CD4-positive, alpha-beta T cell (primary cell): ENCODE results near the gene PYHIN1. TPM values are rescaled to one million over a fixed set of nuclear protein-coding genes. Genes with fewer than 3 reads are reported as not detected.

Experiments used
- ATAC-seq: fragments of 200-7000 bp; cut with Tn5 transposase; one replicate; pipeline ENCODE4 v1.10.0; 2022; ENCODE audit warnings: mild to moderate bottlenecking; ENCODE audit not compliant: poor library complexity
- CTCF ChIA-PET: fragments of 350-600 bp; sonication (Branson Sonifier 250); formaldehyde crosslinking; loops from one replicate; lab custom pipeline; 2021; ENCODE audit warnings: antibody characterized with exemption, inconsistent platforms; lab: Charles Lee
- POLR2A ChIA-PET: fragments of 350-600 bp; sonication (Branson Sonifier 250); formaldehyde crosslinking; loops from one replicate; lab custom pipeline; 2021; ENCODE audit warnings: antibody characterized with exemption, inconsistent platforms; lab: Charles Lee
- DNase-seq, 14 experiments: peaks; one replicate each; pipeline ENCODE4 v3.0.0-alpha.2; 2013 to 2020; ENCODE audit warnings: mixed read lengths in 2 of 14
- H3K27ac ChIP-seq, 2 donors: one replicate each; pipeline versions ENCODE4 v1.5.1 to v1.7.0; 2013; ENCODE audit warnings: low read length in 2 of 2, low read depth in 1 of 2, mild to moderate bottlenecking in 1 of 2
- H3K27me3 ChIP-seq, 2 experiments: 1 replicate in 1 of 2; 2 replicates in 1 of 2; pipeline versions ENCODE4 v1.6.1 to v1.7.0; 2013; ENCODE audit warnings: low read length in 2 of 2, control low read depth in 1 of 2, mild to moderate bottlenecking in 1 of 2, moderate library complexity in 1 of 2; ENCODE audit not compliant: insufficient read depth in 2 of 2, control insufficient read depth in 1 of 2
- H3K36me3 ChIP-seq: one replicate; pipeline ENCODE4 v1.6.1; 2013; ENCODE audit warnings: low read length, control low read depth; ENCODE audit not compliant: insufficient read depth
- H3K4me1 ChIP-seq: one replicate; pipeline ENCODE4 v1.6.1; 2013; ENCODE audit warnings: low read length, control low read depth; ENCODE audit not compliant: insufficient read depth
- H3K4me3 ChIP-seq: one replicate; pipeline ENCODE4 v1.5.1; 2013; ENCODE audit warnings: mild to moderate bottlenecking, low read length, moderate library complexity
- H3K9me3 ChIP-seq, 2 experiments: 1 replicate in 1 of 2; 2 replicates in 1 of 2; pipeline versions ENCODE4 v1.6.1 to v1.7.0; 2013; ENCODE audit warnings: low read length in 2 of 2, mild to moderate bottlenecking in 2 of 2, control low read depth in 1 of 2, moderate library complexity in 1 of 2; ENCODE audit not compliant: control insufficient read depth in 1 of 2, insufficient read depth in 1 of 2
- H3K27ac Mint-ChIP-seq: one replicate; pipeline ENCODE4 v1.8.0; 2020; ENCODE audit warnings: mixed read lengths
- H3K27me3 Mint-ChIP-seq: one replicate; pipeline ENCODE4 v1.8.0; 2021; ENCODE audit warnings: mixed read lengths
- H3K36me3 Mint-ChIP-seq: one replicate; pipeline ENCODE4 v1.8.0; 2021; ENCODE audit warnings: low read depth, mixed read lengths
- H3K4me1 Mint-ChIP-seq: one replicate; pipeline ENCODE4 v1.8.0; 2021; ENCODE audit warnings: low read depth, mixed read lengths
- H3K4me3 Mint-ChIP-seq: one replicate; pipeline ENCODE4 v1.8.0; 2020; ENCODE audit warnings: mild to moderate bottlenecking, mixed read lengths
- H3K9me3 Mint-ChIP-seq: one replicate; pipeline ENCODE4 v1.8.0; 2020; ENCODE audit warnings: mixed read lengths
- intact Hi-C, 2 experiments: fragments of 100-400 bp; cut with DNase I in 1 of 2; cut with micrococcal nuclease in 1 of 2; formaldehyde crosslinking; loops; one replicate each; pipeline versions ENCODE4 v1.15.1 to v1.9.0; 2023 to 2025; cut with DNase I, micrococcal nuclease
- total RNA-seq, 174 experiments: library from RNA in 2 of 174; stranded (reverse) in 2 of 174; gene quantifications; one replicate each; pipeline ENCODE4 v1.2.3 and lab custom pipeline; 2021 to 2026
- TF ChIP-seq, protein P1 (sequence below): fragments of 200-600 bp; IDR thresholded peaks from one replicate; pipeline ENCODE4 v1.8.0; 2022; ENCODE audit warnings: antibody characterized with exemption, mild to moderate bottlenecking

PYHIN1 gene
- total RNA-seq, 2 experiments from 2014 or later: 15.2 to 16.2 TPM

DNA sequence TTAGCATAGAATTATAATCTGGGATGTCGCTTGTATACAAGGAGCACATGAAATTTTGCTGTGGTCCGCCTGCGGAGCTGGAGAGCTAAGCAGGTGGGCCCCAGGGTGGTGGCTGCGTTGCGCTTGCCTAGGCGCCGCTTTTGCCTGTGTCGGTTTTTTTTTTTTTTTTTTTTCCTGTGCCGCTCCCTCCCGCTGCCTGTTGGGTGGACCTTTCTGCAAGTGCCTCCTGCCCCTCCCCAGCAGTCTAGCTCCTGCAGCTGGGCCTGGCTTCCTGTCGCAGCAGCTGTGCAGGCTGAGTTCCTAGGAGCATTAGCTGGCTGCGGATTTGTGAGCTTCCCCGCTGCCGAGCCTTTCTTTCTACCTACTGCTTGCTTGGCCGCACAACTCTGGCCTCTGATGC, 20.6 kb downstream of the PYHIN1 start:
- Histone ChIP-seq H3K27me3 (no peaks in the 10 kb centered on the region), H3K4me1 (peaks cover 10% of the 10 kb centered on the region), H3K27ac (no peak overlapping the region), H3K4me3 (no peak overlapping the region), H3K36me3 (peaks cover 58% of the 10 kb centered on the region), H3K9me3 (peaks cover 5 to 11% of the 10 kb centered on the region in 2 experiments)
- TF ChIP-seq, protein P1, sequence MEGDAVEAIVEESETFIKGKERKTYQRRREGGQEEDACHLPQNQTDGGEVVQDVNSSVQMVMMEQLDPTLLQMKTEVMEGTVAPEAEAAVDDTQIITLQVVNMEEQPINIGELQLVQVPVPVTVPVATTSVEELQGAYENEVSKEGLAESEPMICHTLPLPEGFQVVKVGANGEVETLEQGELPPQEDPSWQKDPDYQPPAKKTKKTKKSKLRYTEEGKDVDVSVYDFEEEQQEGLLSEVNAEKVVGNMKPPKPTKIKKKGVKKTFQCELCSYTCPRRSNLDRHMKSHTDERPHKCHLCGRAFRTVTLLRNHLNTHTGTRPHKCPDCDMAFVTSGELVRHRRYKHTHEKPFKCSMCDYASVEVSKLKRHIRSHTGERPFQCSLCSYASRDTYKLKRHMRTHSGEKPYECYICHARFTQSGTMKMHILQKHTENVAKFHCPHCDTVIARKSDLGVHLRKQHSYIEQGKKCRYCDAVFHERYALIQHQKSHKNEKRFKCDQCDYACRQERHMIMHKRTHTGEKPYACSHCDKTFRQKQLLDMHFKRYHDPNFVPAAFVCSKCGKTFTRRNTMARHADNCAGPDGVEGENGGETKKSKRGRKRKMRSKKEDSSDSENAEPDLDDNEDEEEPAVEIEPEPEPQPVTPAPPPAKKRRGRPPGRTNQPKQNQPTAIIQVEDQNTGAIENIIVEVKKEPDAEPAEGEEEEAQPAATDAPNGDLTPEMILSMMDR: no peak
- intact Hi-C loops: no loop called here
- ChIA-PET POLR2A (no interaction called here), CTCF (no interaction called here)
- Mint-ChIP-seq H3K27ac (no peak overlapping the region), H3K27me3 (peaks cover 4% of the 10 kb centered on the region), H3K9me3 (peaks cover 3% of the 10 kb centered on the region), H3K4me1 (peaks cover 9% of the 10 kb centered on the region), H3K36me3 (peaks cover 59% of the 10 kb centered on the region), H3K4me3 (no peak overlapping the region)
- ATAC-seq (no peak), DNase-seq (peak in 2 of 14 experiments; percentile 10 to 27)

DNA sequence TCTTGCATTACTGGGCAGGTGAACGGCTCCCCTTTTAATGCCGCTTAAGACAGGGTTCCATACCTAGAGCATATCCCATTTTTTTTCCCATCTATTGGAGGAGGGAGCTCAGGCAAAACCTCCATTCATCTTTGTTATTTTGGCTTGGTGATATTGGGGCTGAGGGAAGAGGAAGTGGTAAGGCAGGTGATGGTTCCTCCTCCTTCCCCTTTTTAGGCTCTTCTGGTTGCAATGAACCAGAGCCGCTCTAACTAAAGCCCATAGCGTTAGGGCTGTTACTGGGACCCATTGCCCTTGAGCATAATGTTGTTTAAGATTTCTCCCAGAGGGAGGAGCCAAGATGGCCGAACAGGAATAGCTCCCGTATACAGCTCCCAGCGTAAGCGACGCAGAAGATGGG, 21.1 kb downstream of the PYHIN1 start:
- H3K9me3 Mint-ChIP-seq: peaks cover 3% of the 10 kb centered on the region
- no peak overlapping the region for H3K27ac Mint-ChIP-seq
- Histone ChIP-seq H3K4me1 (peaks cover 10% of the 10 kb centered on the region), H3K36me3 (peaks cover 53% of the 10 kb centered on the region), H3K27ac (no peak overlapping the region), H3K27me3 (no peaks in the 10 kb centered on the region), H3K9me3 (peaks cover 5 to 11% of the 10 kb centered on the region in 2 experiments), H3K4me3 (no peak overlapping the region)
- peaks cover 4% of the 10 kb centered on the region for H3K27me3 Mint-ChIP-seq
- no peak overlapping the region for H3K4me3 Mint-ChIP-seq
- no peak for DNase-seq
- H3K4me1 Mint-ChIP-seq: peaks cover 9% of the 10 kb centered on the region
- ChIA-PET CTCF (no interaction called here), POLR2A (no interaction called here)
- intact Hi-C loops: no loop called here
- H3K36me3 Mint-ChIP-seq: peaks cover 55% of the 10 kb centered on the region
- TF ChIP-seq, protein P1: no peak
- no peak for ATAC-seq

DNA sequence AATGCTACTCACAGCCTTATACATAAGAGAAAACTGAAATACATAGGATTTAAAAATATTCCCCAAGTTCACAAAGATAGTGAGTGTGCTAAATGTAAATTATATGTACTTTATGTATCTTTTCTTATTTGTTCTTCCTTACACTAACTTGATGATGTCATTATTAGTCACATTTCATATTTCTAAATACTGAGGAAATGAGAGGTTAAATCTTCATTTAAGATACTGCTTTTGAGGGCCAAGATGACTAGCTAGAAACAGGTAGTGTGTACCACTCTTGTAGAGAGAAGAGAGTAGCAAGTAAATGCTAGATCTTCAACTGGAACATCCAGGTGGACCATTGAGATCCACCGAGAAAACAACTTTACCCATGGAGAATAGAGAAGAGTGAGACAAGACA, 29.8 kb downstream of the PYHIN1 start:
- H3K27ac Mint-ChIP-seq: no peak overlapping the region

More for the DNA sequence above, 29.8 kb downstream of the PYHIN1 start:
- Histone ChIP-seq H3K9me3 (peaks cover 6 to 23% of the 10 kb centered on the region in 2 experiments), H3K27me3 (no peaks in the 10 kb centered on the region), H3K4me1 (no peaks in the 10 kb centered on the region), H3K4me3 (no peak overlapping the region), H3K36me3 (peaks cover 32% of the 10 kb centered on the region), H3K27ac (no peak overlapping the region)
- peaks cover 5% of the 10 kb centered on the region for H3K9me3 Mint-ChIP-seq
- H3K4me3 Mint-ChIP-seq: no peak overlapping the region
- no peaks in the 10 kb centered on the region for H3K4me1 Mint-ChIP-seq
- intact Hi-C loops: no loop called here
- ATAC-seq: no peak
- ChIA-PET CTCF (no interaction called here), POLR2A (no interaction called here)
- TF ChIP-seq, protein P1: no peak
- no peak for DNase-seq
- H3K36me3 Mint-ChIP-seq: peaks cover 42% of the 10 kb centered on the region
- H3K27me3 Mint-ChIP-seq: no peaks in the 10 kb centered on the region
